ENCODE results near the gene VPS18.

VPS18 gene

GRCh38 chr15:40915116-40915661, 20.9 kb downstream of the VPS18 start:
- Histone ChIP-seq H3K4me3 (ENCODE audit: low read length) (no peak overlapping the region), H3K27ac (ENCODE audit: low read length) (no peak overlapping the region), H3K4me2 (ENCODE audit: low read length) (no peak overlapping the region), H2AFZ (ENCODE audit: low read depth, low read length) (peak overlapping the region; percentile 39; the same call in 1 of the 2 replicates), H3K9ac (ENCODE audit: low read length) (no peak overlapping the region), H3K79me2 (ENCODE audit: low read length) (no peaks in the 10 kb centered on the region), H4K20me1 (ENCODE audit: insufficient read depth, low read length) (no peaks in the 10 kb centered on the region), H3K4me1 (ENCODE audit: low read length) (peaks cover 22% of the 10 kb centered on the region), H3K36me3 (replicated peaks; ENCODE audit: low read depth, low read length) (no peaks in the 10 kb centered on the region), H3K9me3 (ENCODE audit: insufficient read depth, low read length) (no peaks in the 10 kb centered on the region), H3K27me3 (ENCODE audit: low read depth, low read length) (no peaks in the 10 kb centered on the region)
- TF ChIP-seq CTCF (IDR thresholded peaks at IDR 0.05; ENCODE audit: low read depth, low read length) (no peak), EZH2phosphoT487 (IDR thresholded peaks at IDR 0.05; ENCODE audit: low read depth) (no peak)

GRCh38 chr15:40915679-40916078, 21.4 kb downstream of the VPS18 start:
- H3K4me1 ChIP-seq (ENCODE audit: low read length), result peaks cover 22% of the 10 kb centered on the region
- no peaks in the 10 kb centered on the region for H3K27me3 ChIP-seq (ENCODE audit: low read depth, low read length)
- no peak overlapping the region for H3K4me2 ChIP-seq (ENCODE audit: low read length)
- H3K79me2 ChIP-seq (ENCODE audit: low read length), result no peaks in the 10 kb centered on the region
- no peak for TF ChIP-seq EZH2phosphoT487 (IDR thresholded peaks at IDR 0.05; ENCODE audit: low read depth)
- TF ChIP-seq CTCF (IDR thresholded peaks at IDR 0.05; ENCODE audit: low read depth, low read length), result no peak
- H3K27ac ChIP-seq (ENCODE audit: low read length), result no peak overlapping the region
- H3K4me3 ChIP-seq (ENCODE audit: low read length), result no peak overlapping the region
- H3K36me3 ChIP-seq (replicated peaks; ENCODE audit: low read depth, low read length), result no peaks in the 10 kb centered on the region
- 0 out of 2 replicates have a peak overlapping the region, but pooled peaks have one; percentile 39 for H2AFZ ChIP-seq (ENCODE audit: low read depth, low read length)
- H3K9ac ChIP-seq (ENCODE audit: low read length), result no peak overlapping the region
- H4K20me1 ChIP-seq (ENCODE audit: insufficient read depth, low read length), result no peaks in the 10 kb centered on the region
- H3K9me3 ChIP-seq (ENCODE audit: insufficient read depth, low read length), result no peaks in the 10 kb centered on the region

GRCh38 chr15:40917585-40917984, 23.3 kb downstream of the VPS18 start:
- Histone ChIP-seq H3K9me3 (ENCODE audit: insufficient read depth, low read length) (no peaks in the 10 kb centered on the region), H3K27ac (ENCODE audit: low read length) (no peak overlapping the region), H4K20me1 (ENCODE audit: insufficient read depth, low read length) (no peaks in the 10 kb centered on the region), H3K9ac (ENCODE audit: low read length) (no peak overlapping the region), H3K4me3 (ENCODE audit: low read length) (no peak overlapping the region), H3K36me3 (replicated peaks; ENCODE audit: low read depth, low read length) (no peaks in the 10 kb centered on the region), H3K79me2 (ENCODE audit: low read length) (no peaks in the 10 kb centered on the region), H3K27me3 (ENCODE audit: low read depth, low read length) (no peaks in the 10 kb centered on the region), H3K4me2 (ENCODE audit: low read length) (no peak overlapping the region), H2AFZ (ENCODE audit: low read depth, low read length) (no peak overlapping the region), H3K4me1 (ENCODE audit: low read length) (peaks cover 14% of the 10 kb centered on the region)
- no peak for TF ChIP-seq CTCF (IDR thresholded peaks at IDR 0.05; ENCODE audit: low read depth, low read length)
- no peak for TF ChIP-seq EZH2phosphoT487 (IDR thresholded peaks at IDR 0.05; ENCODE audit: low read depth)

- Histone ChIP-seq H3K9ac (ENCODE audit: low read length) (no peak overlapping the region), H3K9me3 (ENCODE audit: insufficient read depth, low read length) (no peaks in the 10 kb centered on the region), H2AFZ (ENCODE audit: low read depth, low read length) (no peak overlapping the region), H3K27me3 (ENCODE audit: low read depth, low read length) (no peaks in the 10 kb centered on the region), H3K4me1 (ENCODE audit: low read length) (peaks cover 9% of the 10 kb centered on the region), H3K4me2 (ENCODE audit: low read length) (no peak overlapping the region), H4K20me1 (ENCODE audit: insufficient read depth, low read length) (no peaks in the 10 kb centered on the region), H3K27ac (ENCODE audit: low read length) (no peak overlapping the region), H3K4me3 (ENCODE audit: low read length) (no peak overlapping the region), H3K36me3 (replicated peaks; ENCODE audit: low read depth, low read length) (no peaks in the 10 kb centered on the region), H3K79me2 (ENCODE audit: low read length) (no peaks in the 10 kb centered on the region)
- no peak for TF ChIP-seq CTCF (IDR thresholded peaks at IDR 0.05; ENCODE audit: low read depth, low read length)
- no peak for TF ChIP-seq EZH2phosphoT487 (IDR thresholded peaks at IDR 0.05; ENCODE audit: low read depth)
Observed at GRCh38 chr15:40918146-40918798, 24.0 kb downstream of the VPS18 start.

Measured in OCI-LY3 (cell line).